Gastroesophageal sphincter (tissue), 4 donors: ENCODE measurements around the gene MASP2. TPM values are rescaled to one million over a fixed set of nuclear protein-coding genes. Genes with fewer than 3 reads are reported as not detected.
A peak's percentile ranks its signal among the peaks of the same experiment; 100 is the strongest.
"Not testable (repeated sequence)": the region's sequence is repeated elsewhere in the genome, so short reads cannot be mapped to it uniquely, and the experiment has no call there.

Experiments used
- ATAC-seq: fragments of 150-250 bp; one replicate; pipeline ENCODE4 v1.9.1; 2016; ENCODE audit warnings: mild to moderate bottlenecking, moderate library complexity
- H3K27ac ChIP-seq, 4 donors: fragments of 200-600 bp; sonication (generic) in 3 of 4; 1 replicate in 3 of 4; 2 replicates in 1 of 4; pipeline ENCODE4 v1.5.1; 2016 to 2019
- H3K27me3 ChIP-seq: fragments of 200-600 bp; sonication (generic); one replicate; pipeline ENCODE4 v1.5.1; 2019
- H3K36me3 ChIP-seq, 2 donors: fragments of 200-600 bp; sonication (generic); one replicate each; pipeline ENCODE4 v1.5.1; 2019; ENCODE audit warnings: control low read depth in 1 of 2
- H3K4me1 ChIP-seq, 3 donors: fragments of 200-600 bp; sonication (generic); 1 replicate in 2 of 3; 2 replicates in 1 of 3; pipeline ENCODE4 v1.5.1; 2016 to 2019; ENCODE audit warnings: control low read depth in 2 of 3
- H3K4me3 ChIP-seq, 2 donors: fragments of 200-600 bp; sonication (generic); one replicate each; pipeline ENCODE4 v1.5.1; 2019; ENCODE audit warnings: mild to moderate bottlenecking in 1 of 2, moderate library complexity in 1 of 2
- H3K9me3 ChIP-seq, 3 donors: fragments of 200-600 bp; sonication (generic); one replicate each; pipeline ENCODE4 v1.5.1; 2017 to 2019; ENCODE audit warnings: control low read depth in 2 of 3
- EP300 ChIP-seq: sonication (generic); formaldehyde crosslinking; IDR thresholded peaks from one replicate; pipeline ENCODE4 v1.6.1; 2017; ENCODE audit warnings: antibody characterized with exemption, mild to moderate bottlenecking
- POLR2A ChIP-seq, 2 donors: fragments of 450-650 bp; IDR thresholded peaks; one replicate each; pipeline ENCODE4 v1.6.1; 2017; ENCODE audit warnings: antibody characterized with exemption in 2 of 2, mild to moderate bottlenecking in 2 of 2, moderate library complexity in 1 of 2
- POLR2AphosphoS5 ChIP-seq: sonication (generic); formaldehyde crosslinking; IDR thresholded peaks from one replicate; pipeline ENCODE4 v1.6.1; 2017; ENCODE audit warnings: antibody characterized with exemption
- WGBS, 2 donors: methylation state at CpG; one replicate each; pipeline ENCODE4 v1.1.5; 2018; ENCODE audit warnings: low coverage in 1 of 2; 5-methylcytosine and 5-hydroxymethylcytosine counted together
- total RNA-seq, 4 donors: library from RNA; depleted of rRNA; stranded (reverse); fragments of >200 nt; gene quantifications; one replicate each; pipeline ENCODE4 v1.1.0, GENCODE V29; 2016
- TF ChIP-seq, protein P1 (sequence below), 4 experiments: fragments of 200-600 bp in 2 of 4; fragments of 450-650 bp in 2 of 4; sonication (generic) in 1 of 4; IDR thresholded peaks; one replicate each; pipeline ENCODE4 v1.5.1; 2017 to 2019; ENCODE audit warnings: antibody characterized with exemption in 4 of 4, mild to moderate bottlenecking in 2 of 4, moderate library complexity in 2 of 4

Gene MASP2
- total RNA-seq, 4 donors from 2014 or later: 0.13 TPM; not detected in 3

DNA sequence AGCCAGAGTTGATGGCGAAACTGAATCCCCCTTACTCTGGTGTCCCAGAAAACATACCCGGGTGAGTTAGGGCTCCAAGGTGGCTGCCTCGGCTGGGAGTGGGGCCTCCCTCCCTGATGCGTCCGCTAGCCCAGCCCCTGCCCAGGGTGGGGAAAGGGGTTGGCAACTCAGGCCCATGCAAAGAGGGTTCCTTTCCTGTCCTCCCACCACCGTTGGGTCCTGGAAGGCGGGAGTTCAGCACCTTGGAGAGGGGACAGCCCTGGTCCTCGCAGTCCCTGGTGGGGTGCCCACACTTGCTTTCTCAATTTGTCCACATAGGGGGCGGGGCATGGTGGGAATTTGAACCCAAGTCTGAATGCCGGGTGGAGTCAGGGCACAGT lies 6.7 kb upstream of the MASP2 start:
- Histone ChIP-seq H3K9me3 (no peaks in the 10 kb centered on the region), H3K27me3 (peaks cover 20% of the 10 kb centered on the region), H3K36me3 (peaks cover 0 to 43% of the 10 kb centered on the region in 2 donors), H3K4me1 (peaks cover 0 to 18% (median 3%) of the 10 kb centered on the region in 3 donors), H3K27ac (no peak overlapping the region), H3K4me3 (no peak overlapping the region)
- no peak for ATAC-seq
- TF ChIP-seq POLR2AphosphoS5: no peak
- no peak for TF ChIP-seq POLR2A (IDR thresholded peaks at IDR 0.05)
- no CpG with 5 or more reads among the region's 10 CpGs for whole genome bisulfite sequencing, 2 donors

DNA sequence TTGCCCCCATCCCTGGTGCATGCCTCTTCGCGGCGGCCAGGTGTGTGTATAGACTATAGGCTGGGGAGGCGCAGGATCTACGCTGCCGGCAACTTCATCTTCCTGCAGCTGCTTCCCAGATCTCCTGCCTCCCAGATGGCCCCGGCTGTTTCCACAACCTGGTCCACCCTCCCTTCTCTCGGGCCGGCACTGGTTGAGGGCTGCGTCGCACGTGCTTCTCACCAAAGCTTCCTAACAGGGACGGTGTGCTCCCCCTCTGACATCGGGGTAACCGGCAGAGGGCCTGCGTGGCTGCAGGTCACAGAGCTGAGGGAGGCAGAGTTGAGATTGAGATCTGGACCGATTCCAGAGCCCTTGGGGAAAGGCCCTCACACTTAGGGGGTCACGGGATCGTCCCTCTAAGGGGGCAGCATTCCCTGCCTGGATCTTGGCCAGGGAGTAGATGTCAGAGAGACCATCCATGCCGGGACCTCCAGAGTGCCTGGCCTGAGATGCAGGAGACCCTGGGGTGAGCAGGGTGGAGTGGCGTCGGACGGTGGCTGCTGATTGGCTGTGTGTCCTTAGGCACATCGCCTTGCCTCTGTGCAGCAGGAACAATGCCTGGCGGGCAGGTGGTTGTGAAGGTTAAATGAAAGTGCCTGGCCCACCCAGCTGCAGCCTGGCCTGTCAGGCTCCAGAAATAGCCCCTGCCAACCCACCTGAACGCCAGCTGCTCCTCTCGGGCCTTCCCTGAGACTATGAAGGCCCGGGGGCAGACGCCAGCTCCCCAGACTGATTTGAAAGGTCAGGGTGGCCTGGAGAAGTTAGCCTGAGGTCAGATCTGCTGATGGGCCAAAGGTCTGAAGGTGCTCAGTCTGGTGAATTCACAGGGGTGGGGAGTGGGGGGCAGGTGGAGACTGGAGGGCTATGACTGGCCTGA lies 6.1 kb upstream of the MASP2 start:
- Histone ChIP-seq H3K27ac (no peak overlapping the region), H3K27me3 (peaks cover 24% of the 10 kb centered on the region), H3K36me3 (peaks cover 0 to 42% of the 10 kb centered on the region in 2 donors), H3K9me3 (no peaks in the 10 kb centered on the region), H3K4me1 (peaks cover 0 to 11% (median 0%) of the 10 kb centered on the region in 3 donors), H3K4me3 (no peak overlapping the region)
- 50% methylated on average over 2 of the region's 29 CpGs; no CpG with 5 or more reads in 1 of the 2 donors for WGBS, 2 donors
- peak; percentile 13 for ATAC-seq
- TF ChIP-seq EP300 (no peak), POLR2AphosphoS5 (peak; percentile 12), POLR2A (IDR thresholded peaks at IDR 0.05) (no peak)
- TF ChIP-seq, protein P1, sequence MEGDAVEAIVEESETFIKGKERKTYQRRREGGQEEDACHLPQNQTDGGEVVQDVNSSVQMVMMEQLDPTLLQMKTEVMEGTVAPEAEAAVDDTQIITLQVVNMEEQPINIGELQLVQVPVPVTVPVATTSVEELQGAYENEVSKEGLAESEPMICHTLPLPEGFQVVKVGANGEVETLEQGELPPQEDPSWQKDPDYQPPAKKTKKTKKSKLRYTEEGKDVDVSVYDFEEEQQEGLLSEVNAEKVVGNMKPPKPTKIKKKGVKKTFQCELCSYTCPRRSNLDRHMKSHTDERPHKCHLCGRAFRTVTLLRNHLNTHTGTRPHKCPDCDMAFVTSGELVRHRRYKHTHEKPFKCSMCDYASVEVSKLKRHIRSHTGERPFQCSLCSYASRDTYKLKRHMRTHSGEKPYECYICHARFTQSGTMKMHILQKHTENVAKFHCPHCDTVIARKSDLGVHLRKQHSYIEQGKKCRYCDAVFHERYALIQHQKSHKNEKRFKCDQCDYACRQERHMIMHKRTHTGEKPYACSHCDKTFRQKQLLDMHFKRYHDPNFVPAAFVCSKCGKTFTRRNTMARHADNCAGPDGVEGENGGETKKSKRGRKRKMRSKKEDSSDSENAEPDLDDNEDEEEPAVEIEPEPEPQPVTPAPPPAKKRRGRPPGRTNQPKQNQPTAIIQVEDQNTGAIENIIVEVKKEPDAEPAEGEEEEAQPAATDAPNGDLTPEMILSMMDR (IDR thresholded peaks at IDR 0.05): no peak

DNA sequence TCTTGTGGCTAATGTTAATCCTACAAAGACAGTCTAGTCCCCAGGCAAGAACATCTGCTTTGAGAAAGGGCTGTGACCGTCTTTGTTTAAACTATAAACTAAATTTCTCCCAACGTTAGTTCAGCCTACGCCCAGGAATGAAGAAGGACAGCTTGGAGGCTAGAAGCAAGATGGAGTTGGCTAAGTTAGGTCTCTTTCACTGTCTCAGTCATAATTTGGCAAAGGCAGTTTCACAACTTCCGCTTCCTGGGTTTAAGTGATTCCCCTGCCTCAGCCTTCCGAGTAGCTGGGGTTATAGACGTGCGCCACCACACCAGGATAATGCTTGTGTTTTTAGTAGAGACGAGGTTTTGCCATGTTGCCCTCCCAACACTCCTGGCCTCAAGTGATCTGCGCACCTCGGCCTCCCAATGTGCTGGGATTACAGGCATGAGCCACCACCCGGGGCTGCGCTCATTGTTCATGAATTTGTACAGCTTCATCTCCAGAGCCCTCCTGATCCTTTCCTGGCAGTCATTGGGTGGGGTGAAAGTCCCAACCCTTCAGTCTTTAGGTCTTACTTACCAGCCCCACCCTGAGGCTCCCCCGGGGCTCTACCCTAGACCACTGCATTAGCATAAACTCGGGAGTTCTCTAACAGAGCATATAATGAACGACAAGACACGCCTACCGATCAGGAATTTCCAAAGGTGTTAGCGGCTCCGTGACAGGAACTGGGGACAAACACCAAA lies 4.9 kb upstream of the MASP2 start:
- TF ChIP-seq POLR2A (IDR thresholded peaks at IDR 0.05) (no peak), POLR2AphosphoS5 (no peak), EP300 (no peak)
- TF ChIP-seq, protein P1 (IDR thresholded peaks at IDR 0.05): no peak
- Histone ChIP-seq H3K27ac (no peak overlapping the region), H3K36me3 (peaks cover 0 to 31% of the 10 kb centered on the region in 2 donors), H3K4me1 (peaks cover 0 to 8% (median 0%) of the 10 kb centered on the region in 3 donors), H3K27me3 (peaks cover 25% of the 10 kb centered on the region), H3K9me3 (no peaks in the 10 kb centered on the region), H3K4me3 (no peak overlapping the region)
- 40 to 50% methylated on average over 7 to 15 of the region's 19 CpGs for WGBS, 2 donors
- ATAC-seq: no peak

DNA sequence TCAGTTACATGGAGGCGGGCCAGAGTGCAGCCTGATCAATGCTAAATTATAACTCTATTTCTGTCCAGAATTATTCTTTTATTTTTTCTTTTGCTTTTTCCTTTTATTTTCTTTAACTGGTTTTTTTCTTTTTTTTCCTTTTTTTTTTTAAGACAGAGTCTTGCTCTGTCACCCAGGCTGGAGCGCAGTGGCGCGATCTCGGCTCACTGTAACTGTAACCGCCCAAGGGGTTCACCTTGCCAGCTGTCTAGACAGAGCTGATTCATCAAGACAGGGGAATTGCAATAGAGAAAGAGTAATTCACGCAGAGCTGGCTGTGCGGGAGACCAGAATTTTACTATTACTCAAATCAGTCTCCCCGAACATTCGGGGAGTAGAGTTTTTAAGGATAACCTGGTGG lies 4.1 kb upstream of the MASP2 start:
- not testable (repeated sequence) for H3K4me3 ChIP-seq, H3K9me3 ChIP-seq, H3K27ac ChIP-seq, ATAC-seq, H3K4me1 ChIP-seq
- Histone ChIP-seq H3K36me3 (peaks cover 0 to 23% of the 10 kb centered on the region in 2 donors), H3K27me3 (peaks cover 25% of the 10 kb centered on the region)
- WGBS, 2 donors: 60% methylated on average over 1 of the region's 10 CpGs; no CpG with 5 or more reads in 1 of the 2 donors

DNA sequence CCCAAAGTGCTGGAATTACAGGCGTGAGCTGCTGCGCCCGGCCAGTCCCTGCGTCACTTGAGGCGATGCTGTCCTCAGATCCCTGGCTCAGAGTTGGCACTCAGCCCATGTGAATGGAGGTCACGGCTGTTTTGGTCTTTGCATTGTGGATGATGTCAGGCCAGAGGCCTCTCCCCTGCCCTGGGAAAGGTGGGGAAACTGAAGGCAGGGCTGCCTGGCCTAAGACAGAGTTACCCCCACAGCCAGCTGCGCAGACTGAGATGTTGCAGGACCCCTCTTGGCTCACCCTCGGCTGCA lies 821 bp downstream of the MASP2 start:
- Histone ChIP-seq H3K27ac (no peak overlapping the region), H3K27me3 (peaks cover 11% of the 10 kb centered on the region), H3K4me1 (no peaks in the 10 kb centered on the region), H3K9me3 (no peaks in the 10 kb centered on the region), H3K4me3 (no peak overlapping the region), H3K36me3 (no peaks in the 10 kb centered on the region)
- WGBS, 2 donors: no CpG with 5 or more reads among the region's 8 CpGs
- TF ChIP-seq, protein P1 (IDR thresholded peaks at IDR 0.05): no peak
- no peak for TF ChIP-seq EP300
- no peak for TF ChIP-seq POLR2AphosphoS5
- no peak for TF ChIP-seq POLR2A (IDR thresholded peaks at IDR 0.05)
- no peak for ATAC-seq
